Smooth muscle cell (in vitro differentiated cells): Measurements from ENCODE around the gene PLA2G3. TPM values are rescaled to one million over a fixed set of nuclear protein-coding genes. Genes with fewer than 3 reads are reported as not detected.

Experiments used
- DNase-seq: peaks from one replicate; lab custom pipeline; 2025; ENCODE audit not compliant: unreplicated experiment; lab: John Stamatoyannopoulos, UW
- H2AFZ ChIP-seq: fragments of 200-600 bp; sonication (generic); 2 replicates; pipeline ENCODE4 v1.6.0; 2016; ENCODE audit warnings: antibody characterized with exemption, low read depth, mild to moderate bottlenecking
- H3F3A ChIP-seq: fragments of 200-600 bp; sonication (generic); 2 replicates; pipeline ENCODE4 v1.6.0; 2017; ENCODE audit warnings: antibody characterized with exemption, low read depth
- H3K27ac ChIP-seq: fragments of 200-600 bp; sonication (generic); 2 replicates; pipeline ENCODE4 v1.5.1; 2016; ENCODE audit warnings: low read depth, mild to moderate bottlenecking
- H3K27me3 ChIP-seq: fragments of 200-600 bp; sonication (generic); 2 replicates; pipeline ENCODE4 v1.6.1; 2016; ENCODE audit warnings: low read depth, mild to moderate bottlenecking
- H3K36me3 ChIP-seq: fragments of 200-600 bp; sonication (generic); 2 replicates; pipeline ENCODE4 v1.5.1; 2016; ENCODE audit warnings: low read depth
- H3K4me1 ChIP-seq: fragments of 200-600 bp; sonication (generic); 2 replicates; pipeline ENCODE4 v1.5.1; 2016; ENCODE audit warnings: low read depth
- H3K4me2 ChIP-seq: fragments of 200-600 bp; sonication (generic); 2 replicates; pipeline ENCODE4 v1.6.0; 2016; ENCODE audit warnings: mild to moderate bottlenecking
- H3K4me3 ChIP-seq: fragments of 200-600 bp; sonication (generic); 2 replicates; pipeline ENCODE4 v1.5.1; 2016; ENCODE audit warnings: mild to moderate bottlenecking
- H3K79me2 ChIP-seq: fragments of 200-600 bp; sonication (generic); 2 replicates; pipeline ENCODE4 v1.6.0; 2016; ENCODE audit warnings: low read depth, mild to moderate bottlenecking
- H3K9ac ChIP-seq: fragments of 200-600 bp; sonication (generic); 2 replicates; pipeline ENCODE4 v1.6.0; 2016; ENCODE audit warnings: low read depth
- H3K9me3 ChIP-seq: fragments of 200-600 bp; sonication (generic); replicated peaks from 2 replicates; pipeline ENCODE4 v1.5.1; 2016; ENCODE audit warnings: low read depth
- H4K20me1 ChIP-seq: fragments of 200-600 bp; sonication (generic); 2 replicates; pipeline ENCODE4 v1.6.0; 2016; ENCODE audit warnings: low read depth
- WGBS: methylation state at CpG from one replicate; pipeline ENCODE4 v1.1.7; 2016; ENCODE audit warnings: low lambda C conversion rate; 5-methylcytosine and 5-hydroxymethylcytosine counted together
- polyA plus RNA-seq: library from polyadenylated mRNA; unstranded; fragments of >200 nt; fragmentation: Nextera tagmentation; extraction: Ambion mirVana; gene quantifications from 2 replicates; pipeline ENCODE4 v1.2.1, GENCODE V29; 2016
- total RNA-seq: library from RNA; depleted of rRNA; stranded (reverse); fragments of >200 nt; gene quantifications from 2 replicates; pipeline ENCODE4 v1.2.3, GENCODE V29; 2014
- TF ChIP-seq, protein P1 (sequence below): fragments of 200-600 bp; sonication (generic); IDR thresholded peaks from 2 replicates; pipeline ENCODE4 v1.5.1; 2017; ENCODE audit warnings: borderline replicate concordance, mild to moderate bottlenecking, antibody characterized with exemption; ENCODE audit not compliant: insufficient read depth, poor library complexity, severe bottlenecking

PLA2G3 gene, protein sequence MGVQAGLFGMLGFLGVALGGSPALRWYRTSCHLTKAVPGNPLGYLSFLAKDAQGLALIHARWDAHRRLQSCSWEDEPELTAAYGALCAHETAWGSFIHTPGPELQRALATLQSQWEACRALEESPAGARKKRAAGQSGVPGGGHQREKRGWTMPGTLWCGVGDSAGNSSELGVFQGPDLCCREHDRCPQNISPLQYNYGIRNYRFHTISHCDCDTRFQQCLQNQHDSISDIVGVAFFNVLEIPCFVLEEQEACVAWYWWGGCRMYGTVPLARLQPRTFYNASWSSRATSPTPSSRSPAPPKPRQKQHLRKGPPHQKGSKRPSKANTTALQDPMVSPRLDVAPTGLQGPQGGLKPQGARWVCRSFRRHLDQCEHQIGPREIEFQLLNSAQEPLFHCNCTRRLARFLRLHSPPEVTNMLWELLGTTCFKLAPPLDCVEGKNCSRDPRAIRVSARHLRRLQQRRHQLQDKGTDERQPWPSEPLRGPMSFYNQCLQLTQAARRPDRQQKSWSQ
- total RNA-seq (0.04 and 0.09 TPM in 2 replicates), polyA plus RNA-seq (0.80 TPM in 1 of 2 replicates, not detected in the other)

DNA sequence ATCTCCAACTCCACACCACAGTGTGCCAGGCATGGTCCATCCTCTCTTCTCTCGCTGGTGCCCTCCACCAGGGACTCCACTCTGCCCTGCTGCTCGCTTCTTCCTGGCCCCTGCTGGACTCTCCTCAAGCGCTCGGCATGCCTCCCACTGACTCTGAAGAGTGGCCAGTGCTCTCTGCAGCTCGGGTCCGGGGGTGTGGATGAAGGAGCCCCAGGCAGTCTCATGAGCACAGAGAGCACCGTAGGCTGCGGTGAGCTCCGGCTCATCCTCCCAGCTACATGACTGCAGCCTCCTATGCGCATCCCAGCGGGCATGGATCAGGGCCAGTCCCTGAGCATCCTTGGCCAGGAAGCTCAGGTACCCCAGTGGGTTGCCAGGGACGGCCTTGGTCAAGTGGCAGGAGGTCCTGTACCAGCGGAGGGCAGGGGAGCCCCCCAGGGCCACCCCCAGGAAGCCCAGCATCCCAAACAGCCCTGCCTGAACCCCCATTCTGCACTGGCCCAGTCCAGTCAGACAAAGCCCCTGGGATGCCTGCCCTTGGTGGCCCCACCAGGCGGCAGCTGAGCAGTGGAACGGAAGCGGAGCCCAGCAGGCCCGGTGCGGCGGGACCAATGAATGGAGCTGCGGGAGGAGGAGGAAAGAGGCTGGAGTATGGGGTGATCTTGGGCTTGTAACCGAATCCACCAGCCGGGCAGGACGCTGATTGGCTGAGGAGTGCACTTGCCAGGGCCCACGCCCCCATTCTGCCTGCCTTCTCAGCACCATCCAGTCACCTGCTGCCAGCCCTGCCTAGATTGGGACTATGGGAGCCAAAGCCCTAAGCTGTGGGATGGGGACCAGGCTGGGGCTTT, at the start of gene PLA2G3:
PLA2G3 (minus strand) TSS at position 643 of the 851 bp plus-strand sequence; CDS start at position 489, 154 bp downstream.
- no peak for DNase-seq

DNA sequence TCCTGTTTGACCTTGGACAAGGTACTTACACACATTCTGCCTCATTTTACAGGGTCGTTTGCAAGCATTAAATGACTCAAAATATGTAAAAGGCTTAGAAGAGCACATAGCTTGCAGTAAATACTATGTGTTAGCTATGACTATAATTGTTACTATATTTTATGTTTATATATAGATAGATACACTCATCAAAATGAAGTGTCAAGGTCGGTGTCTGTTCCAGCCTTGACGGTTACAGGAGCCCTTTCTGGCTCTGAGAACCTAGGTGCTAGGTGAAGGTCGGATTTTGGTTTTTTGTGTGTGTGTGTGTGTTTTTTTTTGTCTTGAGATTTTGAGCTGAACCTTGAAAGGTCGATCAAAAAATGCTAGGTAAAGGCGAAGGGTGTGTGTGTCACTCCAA, 47.3 kb upstream of the PLA2G3 start:
- Histone ChIP-seq H3K9me3 (no peaks in the 10 kb centered on the region), H3K4me2 (no peak overlapping the region), H3K9ac (no peak overlapping the region), H3K27me3 (no peaks in the 10 kb centered on the region), H2AFZ (no peak overlapping the region), H4K20me1 (peaks cover 40% of the 10 kb centered on the region), H3F3A (no peaks in the 10 kb centered on the region), H3K79me2 (peaks cover 29% of the 10 kb centered on the region), H3K4me1 (no peaks in the 10 kb centered on the region), H3K27ac (no peak overlapping the region), H3K36me3 (no peaks in the 10 kb centered on the region), H3K4me3 (no peak overlapping the region)
- 92% methylated on average over 6 of the region's 6 CpGs for WGBS
- TF ChIP-seq, protein P1, sequence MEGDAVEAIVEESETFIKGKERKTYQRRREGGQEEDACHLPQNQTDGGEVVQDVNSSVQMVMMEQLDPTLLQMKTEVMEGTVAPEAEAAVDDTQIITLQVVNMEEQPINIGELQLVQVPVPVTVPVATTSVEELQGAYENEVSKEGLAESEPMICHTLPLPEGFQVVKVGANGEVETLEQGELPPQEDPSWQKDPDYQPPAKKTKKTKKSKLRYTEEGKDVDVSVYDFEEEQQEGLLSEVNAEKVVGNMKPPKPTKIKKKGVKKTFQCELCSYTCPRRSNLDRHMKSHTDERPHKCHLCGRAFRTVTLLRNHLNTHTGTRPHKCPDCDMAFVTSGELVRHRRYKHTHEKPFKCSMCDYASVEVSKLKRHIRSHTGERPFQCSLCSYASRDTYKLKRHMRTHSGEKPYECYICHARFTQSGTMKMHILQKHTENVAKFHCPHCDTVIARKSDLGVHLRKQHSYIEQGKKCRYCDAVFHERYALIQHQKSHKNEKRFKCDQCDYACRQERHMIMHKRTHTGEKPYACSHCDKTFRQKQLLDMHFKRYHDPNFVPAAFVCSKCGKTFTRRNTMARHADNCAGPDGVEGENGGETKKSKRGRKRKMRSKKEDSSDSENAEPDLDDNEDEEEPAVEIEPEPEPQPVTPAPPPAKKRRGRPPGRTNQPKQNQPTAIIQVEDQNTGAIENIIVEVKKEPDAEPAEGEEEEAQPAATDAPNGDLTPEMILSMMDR, result no peak
- no peak for DNase-seq

More for the DNA sequence above, at the start of gene PLA2G3:
- no peaks in the 10 kb centered on the region for H4K20me1 ChIP-seq
- no peaks in the 10 kb centered on the region for H3F3A ChIP-seq
- no peaks in the 10 kb centered on the region for H3K79me2 ChIP-seq
- peaks cover 26% of the 10 kb centered on the region for H3K27me3 ChIP-seq
- TF ChIP-seq, protein P1, result no peak
- H2AFZ ChIP-seq, result no peak within 1 kb of the TSS
- peaks cover 6% of the 10 kb centered on the region for H3K4me1 ChIP-seq
- no peak within 1 kb of the TSS for H3K27ac ChIP-seq
- 12% methylated on average over 23 of the region's 24 CpGs for WGBS
- H3K9me3 ChIP-seq, result no peaks in the 10 kb centered on the region
- H3K4me3 ChIP-seq, result no peak within 1 kb of the TSS
- no peak within 1 kb of the TSS for H3K4me2 ChIP-seq
- no peak within 1 kb of the TSS for H3K9ac ChIP-seq
- no peaks in the 10 kb centered on the region for H3K36me3 ChIP-seq

DNA sequence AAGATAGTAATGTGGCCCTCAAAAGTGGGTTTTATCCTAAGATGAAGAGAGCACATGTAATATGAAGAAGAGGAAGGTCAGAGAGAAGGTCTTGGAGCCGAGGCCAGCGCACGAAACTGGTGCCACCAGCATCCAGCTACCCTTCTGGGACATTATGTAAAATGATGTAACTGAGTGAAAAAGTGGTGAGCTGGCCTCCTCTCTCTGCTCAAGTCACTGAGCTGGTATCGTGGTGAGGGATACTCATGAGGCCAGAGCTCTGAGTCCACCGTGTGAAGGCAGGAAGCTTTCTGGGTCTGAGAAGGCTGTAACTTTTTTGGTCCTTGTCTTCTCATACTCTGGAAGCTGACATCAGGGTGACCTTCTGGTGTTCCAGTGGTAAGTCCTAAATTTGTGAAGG, 44.7 kb upstream of the PLA2G3 start:
- TF ChIP-seq, protein P1, result no peak
- Histone ChIP-seq H3K4me3 (no peak overlapping the region), H3K9me3 (no peaks in the 10 kb centered on the region), H3K79me2 (peaks cover 38% of the 10 kb centered on the region), H3K4me1 (no peaks in the 10 kb centered on the region), H3K27me3 (no peaks in the 10 kb centered on the region), H3K9ac (no peak overlapping the region), H2AFZ (no peak overlapping the region), H3F3A (no peaks in the 10 kb centered on the region), H4K20me1 (peaks cover 22% of the 10 kb centered on the region), H3K36me3 (no peaks in the 10 kb centered on the region), H3K27ac (peak overlapping the region; percentile 31), H3K4me2 (no peak overlapping the region)
- DNase-seq, result no peak
- 87% methylated on average over 5 of the region's 5 CpGs for WGBS
